Esophagus squamous epithelium (tissue), 4 donors: ENCODE data around the gene ARID3A.

Experiments
- CTCF ChIP-seq, 6 experiments: fragments of 450-650 bp in 4 of 6; fragments of 200-600 bp in 2 of 6; sonication (generic) in 2 of 6; IDR thresholded peaks; one replicate each; pipeline ENCODE4 v1.5.1; 2016 to 2019; ENCODE audit warnings: antibody characterized with exemption in 6 of 6, mild to moderate bottlenecking in 4 of 6, moderate library complexity in 4 of 6
- POLR2A ChIP-seq, 4 donors: fragments of 450-650 bp; IDR thresholded peaks; one replicate each; pipeline ENCODE4 v1.6.1; 2017; ENCODE audit warnings: antibody characterized with exemption in 4 of 4, mild to moderate bottlenecking in 4 of 4, moderate library complexity in 3 of 4

- TF ChIP-seq CTCF (IDR thresholded peaks at IDR 0.05) (no peak), POLR2A (IDR thresholded peaks at IDR 0.05) (no peak)
Measured at GRCh38 chr19:900302-901111, 25.3 kb upstream of the ARID3A start.
